GM12878 (cell line): Measurements from ENCODE around the gene RHOF. TPM values are rescaled to one million over a fixed set of nuclear protein-coding genes. Genes with fewer than 3 reads are reported as not detected.

Experiments used
- ATAC-seq: fragments of 200-7000 bp; cut with Tn5 transposase; 3 replicates; pipeline ENCODE4 v1.9.1; 2020; ENCODE audit warnings: mild to moderate bottlenecking, moderate library complexity
- BruUV-seq: library from RNA; stranded (reverse); fragments of 400-500 nt; replicated peaks from 2 replicates; lab custom pipeline; 2021; lab: Mats Ljungman, UMichigan
- CTCF ChIA-PET: fragments of 300-600 bp; sonication (Branson Sonifier 250); formaldehyde crosslinking; extraction: SDS; loops from one replicate; lab custom pipeline; 2021; ENCODE audit warnings: inconsistent platforms; lab: Yijun Ruan, JAX
- POLR2A ChIA-PET: fragments of 350-600 bp; formaldehyde crosslinking; extraction: SDS; loops from one replicate; lab custom pipeline; 2021; ENCODE audit warnings: inconsistent platforms; lab: Charles Lee
- RAD21 ChIA-PET: fragments of 300-600 bp; sonication (Branson Sonifier 250); formaldehyde crosslinking; loops from one replicate; lab custom pipeline; 2023; ENCODE audit warnings: antibody characterized with exemption; ENCODE audit not compliant: unreplicated experiment; lab: Charles Lee
- SMC1A ChIA-PET: fragments of 300-600 bp; sonication (Branson Sonifier 250); formaldehyde crosslinking; loops from one replicate; lab custom pipeline; 2023; ENCODE audit not compliant: unreplicated experiment, uncharacterized antibody; lab: Charles Lee
- DNase-seq: peaks from one replicate; pipeline ENCODE4 v3.0.0-alpha.2; 2011; ENCODE audit warnings: low read depth, low spot score
- FAIRE-seq: peaks from 3 replicates; lab custom pipeline; 2011; peaks lifted over from hg19 to GRCh38; lab: Jason Lieb, UNC
- H2AFZ ChIP-seq: 2 replicates; pipeline ENCODE4 v1.6.0; 2011; ENCODE audit warnings: low read depth, low read length, control low read depth; ENCODE audit not compliant: control insufficient read depth
- H3K27ac ChIP-seq: 2 replicates; pipeline ENCODE4 v1.5.1; 2011; ENCODE audit warnings: control low read depth; ENCODE audit not compliant: control insufficient read depth, insufficient read depth
- H3K27me3 ChIP-seq, 2 experiments: replicated peaks in 1 of 2; 2 replicates each; pipeline versions ENCODE4 v1.6.0 to v1.6.1; 2011; ENCODE audit warnings: low read length in 1 of 2; ENCODE audit not compliant: control insufficient read depth in 2 of 2, insufficient read depth in 2 of 2
- H3K36me3 ChIP-seq, 2 experiments: 2 replicates each; pipeline ENCODE4 v1.5.1; 2011; ENCODE audit warnings: low read length in 1 of 2; ENCODE audit not compliant: control insufficient read depth in 2 of 2, insufficient read depth in 2 of 2
- H3K4me1 ChIP-seq: 2 replicates; pipeline ENCODE4 v1.6.1; 2011; ENCODE audit warnings: mild to moderate bottlenecking, low read length, moderate library complexity, mixed read lengths; ENCODE audit not compliant: control insufficient read depth, insufficient read depth
- H3K4me2 ChIP-seq: 2 replicates; pipeline ENCODE4 v1.6.0; 2011; ENCODE audit warnings: control low read depth; ENCODE audit not compliant: control insufficient read depth, insufficient read depth
- H3K4me3 ChIP-seq: fragments of 200-600 bp; sonication (generic); 2 replicates; pipeline ENCODE4 v1.5.1; 2016
- H3K79me2 ChIP-seq: 2 replicates; pipeline ENCODE4 v1.6.0; 2011; ENCODE audit warnings: low read length; ENCODE audit not compliant: control insufficient read depth, insufficient read depth
- H3K9ac ChIP-seq: 2 replicates; pipeline ENCODE4 v1.8.0; 2011; ENCODE audit warnings: low read length, control low read depth, mixed read lengths; ENCODE audit not compliant: control insufficient read depth, insufficient read depth
- H3K9me3 ChIP-seq: replicated peaks from 3 replicates; pipeline ENCODE4 v1.5.1; 2011; ENCODE audit warnings: mild to moderate bottlenecking, low read length; ENCODE audit not compliant: control insufficient read depth, insufficient read depth
- H4K20me1 ChIP-seq: 2 replicates; pipeline ENCODE4 v1.6.0; 2011; ENCODE audit not compliant: control insufficient read depth, insufficient read depth
- BHLHE40 ChIP-seq, 2 experiments: fragments of 450-650 bp in 1 of 2; IDR thresholded peaks; 2 replicates each; pipeline ENCODE4 v1.6.1; 2011 to 2017; ENCODE audit warnings: low read depth in 2 of 2, borderline replicate concordance in 1 of 2, improper control_type of control experiment in 1 of 2, low read length in 1 of 2, mild to moderate bottlenecking in 1 of 2
- FOS ChIP-seq: IDR thresholded peaks from 3 replicates; pipeline ENCODE4 v1.6.1; 2011; ENCODE audit warnings: borderline replicate concordance; ENCODE audit not compliant: insufficient read length; ENCODE audit errors: extremely low read depth
- HDGF ChIP-seq: fragments of 450-650 bp; IDR thresholded peaks from 2 replicates; pipeline ENCODE4 v1.6.1; 2016; ENCODE audit warnings: antibody characterized with exemption
- MYC ChIP-seq: IDR thresholded peaks from 2 replicates; pipeline ENCODE4 v1.6.1; 2011; ENCODE audit warnings: mild to moderate bottlenecking, low read length, moderate library complexity, inconsistent platforms; ENCODE audit not compliant: insufficient read depth, insufficient replicate concordance, insufficient read length, severe bottlenecking
- PAX5 ChIP-seq: IDR thresholded peaks from 2 replicates; pipeline ENCODE4 v1.6.1; 2011; ENCODE audit warnings: low read depth, low read length, borderline replicate concordance
- POU2F2 ChIP-seq: IDR thresholded peaks from 3 replicates; pipeline ENCODE4 v1.6.1; 2011; ENCODE audit warnings: low read depth, mild to moderate bottlenecking, low read length, borderline replicate concordance
- RAD51 ChIP-seq: fragments of 450-650 bp; IDR thresholded peaks from 2 replicates; pipeline ENCODE4 v1.6.1; 2016; ENCODE audit warnings: moderate library complexity, mild to moderate bottlenecking, inconsistent platforms
- RELA ChIP-seq: fragments of 450-650 bp; IDR thresholded peaks from 2 replicates; pipeline ENCODE4 v1.8.0; 2014; ENCODE audit warnings: borderline replicate concordance; ENCODE audit not compliant: partially characterized antibody
- SMC3 ChIP-seq: IDR thresholded peaks from 2 replicates; pipeline ENCODE4 v1.6.1; 2011; ENCODE audit warnings: low read length, improper control_type of control experiment, borderline replicate concordance
- SREBF1 ChIP-seq: IDR thresholded peaks from 2 replicates; pipeline ENCODE4 v1.6.1; 2012; ENCODE audit warnings: mild to moderate bottlenecking, low read length
- YBX1 ChIP-seq: fragments of 450-650 bp; IDR thresholded peaks from 2 replicates; pipeline ENCODE4 v1.6.1; 2016; ENCODE audit warnings: antibody characterized with exemption
- YY1 ChIP-seq: IDR thresholded peaks from 2 replicates; pipeline ENCODE4 v1.6.1; 2011; ENCODE audit warnings: low read depth, mild to moderate bottlenecking, low read length
- ZBTB33 ChIP-seq: fragments of 450-650 bp; IDR thresholded peaks from 2 replicates; pipeline ENCODE4 v1.6.1; 2017; ENCODE audit warnings: mild to moderate bottlenecking
- ZNF217 ChIP-seq: fragments of 450-650 bp; IDR thresholded peaks from 2 replicates; pipeline ENCODE4 v1.6.1; 2017; ENCODE audit warnings: antibody characterized with exemption, mild to moderate bottlenecking
- WGBS: methylation state at CpG from one replicate; pipeline ENCODE4 v1.1.6; 2016; ENCODE audit warnings: low lambda C conversion rate; ENCODE audit not compliant: insufficient replicate concordance, insufficient coverage; ENCODE audit errors: missing lambda C conversion rate; 5-methylcytosine and 5-hydroxymethylcytosine counted together
- in situ Hi-C: fragments of 300-500 bp; cut with MboI; formaldehyde crosslinking; loops from 9 replicates; pipeline ENCODE4 v1.14.3; 2018; ENCODE audit warnings: mixed read lengths
- intact Hi-C: fragments of 100-400 bp; cut with micrococcal nuclease; formaldehyde crosslinking; loops from one replicate; pipeline ENCODE4 v1.14.2; 2022; ENCODE audit not compliant: unreplicated experiment
- polyA plus RNA-seq, 11 experiments: library from polyadenylated mRNA; depleted of rRNA in 4 of 11; unstranded in 6 of 11; stranded (reverse) in 5 of 11; fragments of >200 nt; fragmentation: Nextera tagmentation in 4 of 11; fragmentation: Illumina TruSeq in 1 of 11; extraction: Ambion mirVana in 4 of 11; extraction: Trizol in 1 of 11; gene quantifications; 1 replicate in 1 of 11; 2 replicates in 10 of 11; pipeline versions ENCODE4 v1.2.1 to v1.2.3, GENCODE V29; 2011 to 2016; ENCODE audit warnings: inconsistent platforms in 2 of 11, missing spikeins in 2 of 11, low read depth in 1 of 11
- total RNA-seq, 4 experiments: library from RNA; depleted of rRNA in 3 of 4; stranded (reverse); fragments of >200 nt in 3 of 4; fragmentation: Illumina TruSeq in 1 of 4; extraction: Trizol in 1 of 4; gene quantifications; 2 replicates each; pipeline versions ENCODE4 v1.2.1 to v1.2.3, GENCODE V29; 2013 to 2021

Gene RHOF
- total and polyA plus RNA-seq, 10 of the 15 experiments (the other 5 are each of a cell fraction or from before 2014, with no cell fraction given), result 6.1 to 78.7 (median 39.7) TPM

GRCh38 chr12:121795034-121795968, 1.8 kb upstream of the RHOF start (continued):
- TF ChIP-seq PAX5 (no peak), FOS (no peak), BHLHE40 (IDR thresholded peaks at IDR 0.05; ENCODE audit: borderline replicate concordance in 1 of 2, low read depth in 2 of 2, low read length in 1 of 2) (peak in 1 of 2 experiments; percentile 13; a peak in 1 of 4 replicates), SMC3 (peak; percentile 94), MYC (no peak), POU2F2 (peak; percentile 49; the same call in 1 of the 3 replicates), ZNF217 (no peak), YBX1 (no peak), HDGF (no peak)

- Histone ChIP-seq H3K27ac (peak overlapping the region; percentile 73), H3K4me1 (peaks cover 41% of the 10 kb centered on the region), H3K4me2 (peak overlapping the region; percentile 93), H4K20me1 (no peaks in the 10 kb centered on the region; the same call in 1 of the 2 replicates), H3K36me3 (peaks cover 10 to 15% of the 10 kb centered on the region in 2 experiments; a peak in 3 of 4 replicates), H3K79me2 (peaks cover 56% of the 10 kb centered on the region), H3K27me3 (no peaks in the 10 kb centered on the region), H3K4me3 (peak overlapping the region; percentile 58; the same call in 1 of the 2 replicates), H2AFZ (peak overlapping the region; percentile 45), H3K9me3 (no peaks in the 10 kb centered on the region), H3K9ac (peak overlapping the region; percentile 22; the same call in 1 of the 2 replicates)
- peak; percentile 5 for ATAC-seq
- no peak for FAIRE-seq
- ChIA-PET POLR2A (interaction anchor here (0.6 to 7.9 kb wide), 13 partner anchors 10 to 108 kb away, joined by 3 to 155 read pairs (median 5); partner anchors contain the start of genes PSMD9, SETD1B and TMEM120B), RAD21 (interaction anchor here (0.6 to 11.7 kb wide), 33 partner anchors 13 to 443 kb away, joined by 3 to 395 read pairs (median 5); partner anchors contain the start of genes ANAPC5, CFAP251, ORAI1 and PSMD9), CTCF (interaction anchor here (0.7 to 16.2 kb wide), 53 partner anchors 13 to 370 kb away, joined by 3 to 565 read pairs (median 4); partner anchors contain the start of genes CFAP251, ORAI1, PSMD9 and SETD1B), SMC1A (interaction anchor here (0.6 to 10.5 kb wide), 31 partner anchors 11 to 372 kb away, joined by 3 to 226 read pairs (median 5); partner anchors contain the start of genes CFAP251, PSMD9, SETD1B and TMEM120B)
- BruUV-seq, result no TSS peak
- intact Hi-C loops, result loop anchor here (1.0 kb wide), 4 partner anchors 18 to 97 kb away; partner anchors contain the start of gene PSMD9
- in situ Hi-C loops, result loop anchor here (5.0 kb wide), 2 partner anchors 93 to 102 kb away; partner anchors contain the start of gene PSMD9
- no peak for DNase-seq
- WGBS, result under 1% methylated on average over 13 of the region's 13 CpGs
- TF ChIP-seq RAD51, result no peak
- no peak for TF ChIP-seq RELA
- TF ChIP-seq ZBTB33, result no peak
- no peak for TF ChIP-seq YY1
- TF ChIP-seq SREBF1, result 0 out of 2 replicates have a peak, but pooled peaks have one; percentile 12
Measured at GRCh38 chr12:121794534-121795033, 1.1 kb upstream of the RHOF start.
